ENCODE measurements around the gene LCTL. TPM values are rescaled to one million over a fixed set of nuclear protein-coding genes. Genes with fewer than 3 reads are reported as not detected.
A peak's percentile ranks its signal among the peaks of the same experiment; 100 is the strongest.

LCTL gene
- total RNA-seq, 1 donor from 2014 or later = 12.8 TPM

DNA sequence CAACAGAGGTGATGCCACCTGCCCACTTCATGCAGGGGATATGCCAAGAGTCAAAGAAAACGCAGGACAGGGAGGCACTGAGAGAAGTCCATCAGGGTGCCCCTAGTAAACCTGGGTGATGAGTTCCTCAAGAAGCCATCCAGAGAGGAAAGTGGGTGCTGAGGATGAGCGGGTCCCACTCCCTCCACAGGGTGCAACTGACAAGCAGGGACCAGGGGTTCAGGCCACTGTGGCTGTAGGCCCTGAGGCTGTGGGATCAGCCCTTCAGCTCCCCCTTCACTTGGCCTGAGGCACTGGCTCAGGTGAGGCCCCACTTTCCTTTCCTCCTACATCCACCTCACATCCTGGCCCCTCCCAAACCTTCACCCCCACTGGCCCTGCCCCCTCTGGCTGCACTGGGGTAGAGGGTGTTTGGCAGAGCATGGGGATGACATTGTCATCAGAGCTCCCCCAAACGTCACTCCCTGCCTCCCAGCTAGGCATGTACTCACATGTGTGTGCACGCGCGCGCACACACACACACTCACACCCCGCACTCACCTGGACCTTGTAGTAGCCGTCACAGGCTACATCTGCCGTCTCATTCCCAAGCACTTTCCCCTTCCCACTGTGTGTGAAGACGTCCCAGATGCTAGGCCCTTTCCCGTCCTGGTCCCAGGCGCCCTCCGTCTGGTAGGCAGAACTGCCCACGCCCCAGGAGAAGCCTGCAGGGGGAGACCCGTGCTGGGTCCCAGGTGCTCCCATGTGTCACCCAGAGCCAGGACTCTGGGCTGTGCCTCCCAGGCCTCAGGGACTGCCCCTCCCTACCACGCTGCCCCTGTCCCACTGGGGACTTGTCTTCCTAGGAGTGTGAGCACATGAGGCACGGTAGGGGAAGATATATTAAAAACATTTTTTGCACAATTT lies 1.4 kb downstream of the LCTL start:
- TF ChIP-seq, protein P1, sequence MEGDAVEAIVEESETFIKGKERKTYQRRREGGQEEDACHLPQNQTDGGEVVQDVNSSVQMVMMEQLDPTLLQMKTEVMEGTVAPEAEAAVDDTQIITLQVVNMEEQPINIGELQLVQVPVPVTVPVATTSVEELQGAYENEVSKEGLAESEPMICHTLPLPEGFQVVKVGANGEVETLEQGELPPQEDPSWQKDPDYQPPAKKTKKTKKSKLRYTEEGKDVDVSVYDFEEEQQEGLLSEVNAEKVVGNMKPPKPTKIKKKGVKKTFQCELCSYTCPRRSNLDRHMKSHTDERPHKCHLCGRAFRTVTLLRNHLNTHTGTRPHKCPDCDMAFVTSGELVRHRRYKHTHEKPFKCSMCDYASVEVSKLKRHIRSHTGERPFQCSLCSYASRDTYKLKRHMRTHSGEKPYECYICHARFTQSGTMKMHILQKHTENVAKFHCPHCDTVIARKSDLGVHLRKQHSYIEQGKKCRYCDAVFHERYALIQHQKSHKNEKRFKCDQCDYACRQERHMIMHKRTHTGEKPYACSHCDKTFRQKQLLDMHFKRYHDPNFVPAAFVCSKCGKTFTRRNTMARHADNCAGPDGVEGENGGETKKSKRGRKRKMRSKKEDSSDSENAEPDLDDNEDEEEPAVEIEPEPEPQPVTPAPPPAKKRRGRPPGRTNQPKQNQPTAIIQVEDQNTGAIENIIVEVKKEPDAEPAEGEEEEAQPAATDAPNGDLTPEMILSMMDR (IDR thresholded peaks at IDR 0.05; ENCODE audit: insufficient read depth, low read depth, low read length) = no peak
- TF ChIP-seq EZH2 (IDR thresholded peaks at IDR 0.05; ENCODE audit: insufficient read depth, low read length) = no peak
- Histone ChIP-seq H3K27me3 (ENCODE audit: insufficient read depth, low read length) (no peaks in the 10 kb centered on the region), H3K27ac (ENCODE audit: low read depth, low read length) (no peak overlapping the region), H3K4me2 (ENCODE audit: low read length) (peak overlapping the region; percentile 94), H3K9me3 (ENCODE audit: insufficient read depth, low read depth, low read length) (no peaks in the 10 kb centered on the region), H3K4me3 (ENCODE audit: insufficient read depth, low read depth, low read length) (no peak overlapping the region), H4K20me1 (ENCODE audit: insufficient read depth, low read length) (no peaks in the 10 kb centered on the region), H2AFZ (ENCODE audit: low read depth, low read length) (no peak overlapping the region), H3K4me1 (ENCODE audit: insufficient read depth, low read length) (peaks cover 22% of the 10 kb centered on the region), H3K79me2 (ENCODE audit: insufficient read depth, low read length) (no peaks in the 10 kb centered on the region), H3K36me3 (ENCODE audit: insufficient read depth, low read length) (no peaks in the 10 kb centered on the region), H3K9ac (ENCODE audit: low read length) (no peak overlapping the region)
- Mint-ChIP-seq H3K36me3 (ENCODE audit: low read depth, unreplicated experiment) (peaks cover 16% of the 10 kb centered on the region), H3K4me3 (ENCODE audit: unreplicated experiment) (peak overlapping the region; percentile 80), H3K27ac (ENCODE audit: unreplicated experiment) (no peak overlapping the region), H3K4me1 (ENCODE audit: low read depth, unreplicated experiment) (peaks cover 23% of the 10 kb centered on the region), H3K9me3 (ENCODE audit: unreplicated experiment) (peaks cover 7% of the 10 kb centered on the region), H3K27me3 (ENCODE audit: low read depth, unreplicated experiment) (no peaks in the 10 kb centered on the region)
- FAIRE-seq = no peak
- no peak for DNase-seq (ENCODE audit: low read depth)

DNA sequence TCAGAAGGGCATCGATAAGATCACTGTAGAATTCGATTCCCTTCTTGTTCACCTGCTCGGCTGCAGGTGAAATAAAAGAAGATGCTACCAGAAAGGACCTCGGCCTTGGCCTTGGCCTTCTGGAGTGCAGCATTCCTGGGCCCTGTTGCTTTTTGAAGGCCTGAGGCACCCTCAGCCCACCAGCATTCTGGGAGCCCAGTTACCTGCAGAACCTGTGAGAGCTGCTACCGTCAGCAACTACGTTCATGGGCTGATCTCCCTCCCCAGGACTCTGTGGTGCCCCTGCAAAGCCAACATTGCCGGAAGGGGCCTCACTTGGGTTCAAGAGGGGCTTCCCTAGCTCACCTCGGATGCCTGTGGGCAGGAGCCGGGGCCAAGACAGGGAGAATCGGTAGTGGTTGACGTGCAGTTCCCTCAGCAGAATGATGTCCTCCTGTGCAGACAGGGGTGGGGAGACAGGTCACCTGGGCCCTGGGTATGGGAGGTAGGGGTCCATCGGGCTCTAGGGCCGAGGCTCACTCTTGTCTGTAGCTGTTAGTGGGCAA lies 2.2 kb downstream of the LCTL start:
- no peak overlapping the region for H3K4me3 Mint-ChIP-seq (ENCODE audit: unreplicated experiment)
- DNase-seq (ENCODE audit: low read depth) (no peak), FAIRE-seq (no peak)
- no peak overlapping the region for H3K27ac Mint-ChIP-seq (ENCODE audit: unreplicated experiment)
- H3K4me2 ChIP-seq (ENCODE audit: low read length) = no peak overlapping the region
- peaks cover 23% of the 10 kb centered on the region for H3K4me1 Mint-ChIP-seq (ENCODE audit: low read depth, unreplicated experiment)
- peaks cover 22% of the 10 kb centered on the region for H3K4me1 ChIP-seq (ENCODE audit: insufficient read depth, low read length)
- no peak for TF ChIP-seq EZH2 (IDR thresholded peaks at IDR 0.05; ENCODE audit: insufficient read depth, low read length)
- TF ChIP-seq, protein P1 (IDR thresholded peaks at IDR 0.05; ENCODE audit: insufficient read depth, low read depth, low read length) = no peak
- H3K4me3 ChIP-seq (ENCODE audit: insufficient read depth, low read depth, low read length) = no peak overlapping the region
- no peaks in the 10 kb centered on the region for H3K9me3 ChIP-seq (ENCODE audit: insufficient read depth, low read depth, low read length)
- H3K27me3 ChIP-seq (ENCODE audit: insufficient read depth, low read length) = no peaks in the 10 kb centered on the region
- no peaks in the 10 kb centered on the region for H3K36me3 ChIP-seq (ENCODE audit: insufficient read depth, low read length)
- H3K9ac ChIP-seq (ENCODE audit: low read length) = no peak overlapping the region
- H3K79me2 ChIP-seq (ENCODE audit: insufficient read depth, low read length) = no peaks in the 10 kb centered on the region
- H3K36me3 Mint-ChIP-seq (ENCODE audit: low read depth, unreplicated experiment) = peaks cover 16% of the 10 kb centered on the region
- H2AFZ ChIP-seq (ENCODE audit: low read depth, low read length) = no peak overlapping the region
- H3K9me3 Mint-ChIP-seq (ENCODE audit: unreplicated experiment) = peaks cover 7% of the 10 kb centered on the region
- H4K20me1 ChIP-seq (ENCODE audit: insufficient read depth, low read length) = no peaks in the 10 kb centered on the region
- H3K27me3 Mint-ChIP-seq (ENCODE audit: low read depth, unreplicated experiment) = no peaks in the 10 kb centered on the region
- H3K27ac ChIP-seq (ENCODE audit: low read depth, low read length) = no peak overlapping the region
